ENCODE results near the gene SHROOM3.

DNA sequence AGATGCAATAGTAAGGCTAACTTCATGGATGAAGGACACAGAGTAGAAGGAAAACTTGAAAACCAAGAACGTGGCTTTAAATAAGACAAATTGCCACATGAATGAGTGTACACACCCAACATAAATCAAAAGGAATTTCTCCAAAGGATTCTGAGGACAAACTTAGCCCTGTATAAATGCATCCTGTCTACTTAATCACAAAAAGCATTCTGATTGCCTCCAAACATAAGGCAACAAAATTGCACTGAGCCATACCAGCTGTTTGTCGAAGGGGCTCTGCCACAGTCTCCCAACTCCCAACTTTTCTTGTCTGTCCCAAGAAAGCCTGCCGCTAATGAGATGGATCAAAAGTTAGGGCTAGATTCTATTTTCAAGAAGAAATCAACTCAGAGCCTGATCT, 268.6 kb downstream of the SHROOM3 start:
- no peak for TF ChIP-seq MAFK (IDR thresholded peaks at IDR 0.05; ENCODE audit: partially characterized antibody)
- no peak for TF ChIP-seq RNF2 (IDR thresholded peaks at IDR 0.05; ENCODE audit: borderline replicate concordance, low read depth)
- no peak for TF ChIP-seq CHD2 (IDR thresholded peaks at IDR 0.05; ENCODE audit: low read length, partially characterized antibody)
- TF ChIP-seq CTCF (IDR thresholded peaks at IDR 0.05): no peak
- TF ChIP-seq POLR2A (IDR thresholded peaks at IDR 0.05; ENCODE audit: low read length): no peak
- no peak for TF ChIP-seq CHD4 (IDR thresholded peaks at IDR 0.05; ENCODE audit: borderline replicate concordance)
- no peak for TF ChIP-seq EP300 (IDR thresholded peaks at IDR 0.05)
- TF ChIP-seq RFX5 (IDR thresholded peaks at IDR 0.05): no peak
- TF ChIP-seq NFE2L2 (conservative IDR thresholded peaks at IDR 0.05; ENCODE audit: low read length): no peak
- TF ChIP-seq BCL3 (IDR thresholded peaks at IDR 0.05): no peak
- TF ChIP-seq MAX (IDR thresholded peaks at IDR 0.05): no peak
- TF ChIP-seq BHLHE40 (IDR thresholded peaks at IDR 0.05; ENCODE audit: low read depth, low read length): no peak
